Mesenchymal stem cell (in vitro differentiated cells and primary cell): ENCODE measurements around the gene TOP1.

Source experiments
- DNase-seq: peaks from one replicate; pipeline ENCODE4 v3.0.0-alpha.2; 2013
- H2AFZ ChIP-seq: one replicate; pipeline ENCODE4 v1.6.1; 2013; ENCODE audit warnings: low read depth, mild to moderate bottlenecking, control low read depth, inconsistent platforms, low read length, moderate library complexity
- H2AK5ac ChIP-seq: 2 replicates; pipeline ENCODE4 v1.6.1; 2013; ENCODE audit warnings: low read length, moderate library complexity, mild to moderate bottlenecking, inconsistent platforms; ENCODE audit not compliant: severe bottlenecking
- H2BK120ac ChIP-seq: one replicate; pipeline ENCODE4 v1.6.1; 2013; ENCODE audit warnings: low read depth, mild to moderate bottlenecking, inconsistent platforms, low read length, moderate library complexity
- H2BK12ac ChIP-seq, 2 experiments: one replicate each; pipeline ENCODE4 v1.6.1; 2013; ENCODE audit warnings: inconsistent platforms in 2 of 2, low read length in 2 of 2, mild to moderate bottlenecking in 2 of 2, moderate library complexity in 2 of 2, control low read depth in 1 of 2
- H2BK15ac ChIP-seq: one replicate; pipeline ENCODE4 v1.6.1; 2013; ENCODE audit warnings: mild to moderate bottlenecking, low read depth, inconsistent platforms; ENCODE audit not compliant: poor library complexity, severe bottlenecking
- H2BK5ac ChIP-seq: 2 replicates; pipeline ENCODE4 v1.6.1; 2013; ENCODE audit warnings: low read depth, mild to moderate bottlenecking, low read length, control low read depth, inconsistent platforms; ENCODE audit not compliant: poor library complexity, severe bottlenecking
- H3K14ac ChIP-seq, 2 experiments: one replicate each; pipeline ENCODE4 v1.6.1; 2013; ENCODE audit warnings: inconsistent platforms in 2 of 2, low read length in 2 of 2, control low read depth in 1 of 2, mild to moderate bottlenecking in 1 of 2, moderate library complexity in 1 of 2
- H3K18ac ChIP-seq, 2 experiments: one replicate each; pipeline ENCODE4 v1.6.1; 2013; ENCODE audit warnings: inconsistent platforms in 2 of 2, low read length in 2 of 2, control low read depth in 1 of 2, low read depth in 1 of 2, mild to moderate bottlenecking in 1 of 2
- H3K23ac ChIP-seq, 2 experiments: one replicate each; pipeline ENCODE4 v1.6.1; 2013; ENCODE audit warnings: inconsistent platforms in 2 of 2, low read length in 2 of 2, mild to moderate bottlenecking in 2 of 2, moderate library complexity in 2 of 2, control low read depth in 1 of 2
- H3K27ac ChIP-seq: 2 replicates; pipeline ENCODE4 v1.5.1; 2013; ENCODE audit warnings: mild to moderate bottlenecking, moderate library complexity, low read length, control low read depth, inconsistent platforms; ENCODE audit not compliant: poor library complexity, severe bottlenecking
- H3K27me3 ChIP-seq, 2 experiments: 2 replicates each; pipeline versions ENCODE4 v1.6.1 to v1.7.0; 2013; ENCODE audit warnings: low read length in 2 of 2, mild to moderate bottlenecking in 2 of 2, moderate library complexity in 2 of 2, control low read depth in 1 of 2, inconsistent platforms in 1 of 2; ENCODE audit not compliant: control insufficient read depth in 1 of 2, insufficient read depth in 1 of 2
- H3K36me3 ChIP-seq, 2 experiments: 2 replicates each; pipeline versions ENCODE4 v1.6.1 to v1.7.0; 2013; ENCODE audit warnings: low read length in 2 of 2, control low read depth in 1 of 2, inconsistent platforms in 1 of 2, low read depth in 1 of 2, mild to moderate bottlenecking in 1 of 2; ENCODE audit not compliant: insufficient read depth in 2 of 2, control insufficient read depth in 1 of 2
- H3K4ac ChIP-seq, 2 experiments: one replicate each; pipeline ENCODE4 v1.6.1; 2013; ENCODE audit warnings: inconsistent platforms in 2 of 2, low read length in 2 of 2, mild to moderate bottlenecking in 2 of 2, moderate library complexity in 2 of 2, control low read depth in 1 of 2, low read depth in 1 of 2
- H3K4me1 ChIP-seq: 2 replicates; pipeline ENCODE4 v1.6.1; 2013; ENCODE audit warnings: low read depth, low read length, control low read depth; ENCODE audit not compliant: control insufficient read depth, insufficient read depth
- H3K4me2 ChIP-seq: 2 replicates; pipeline ENCODE4 v1.6.1; 2013; ENCODE audit warnings: low read length, mild to moderate bottlenecking, inconsistent platforms; ENCODE audit not compliant: poor library complexity, severe bottlenecking
- H3K4me3 ChIP-seq, 2 experiments: 2 replicates each; pipeline versions ENCODE4 v1.5.1 to v1.7.0; 2013; ENCODE audit warnings: low read length in 2 of 2, mild to moderate bottlenecking in 2 of 2, control low read depth in 1 of 2, low read depth in 1 of 2; ENCODE audit not compliant: insufficient read depth in 1 of 2
- H3K79me1 ChIP-seq: replicated peaks from 2 replicates; pipeline ENCODE4 v1.6.1; 2013; ENCODE audit warnings: mild to moderate bottlenecking, control low read depth, low read length, inconsistent platforms; ENCODE audit not compliant: poor library complexity, severe bottlenecking
- H3K9ac ChIP-seq: 2 replicates; pipeline ENCODE4 v1.7.0; 2013; ENCODE audit warnings: mild to moderate bottlenecking, low read length, moderate library complexity
- H3K9me3 ChIP-seq: 2 replicates; pipeline ENCODE4 v1.7.0; 2013; ENCODE audit warnings: mild to moderate bottlenecking, low read length; ENCODE audit not compliant: control insufficient read depth
- H4K8ac ChIP-seq: one replicate; pipeline ENCODE4 v1.6.1; 2013; ENCODE audit warnings: inconsistent platforms, mild to moderate bottlenecking, low read length, moderate library complexity
- H4K91ac ChIP-seq: one replicate; pipeline ENCODE4 v1.6.1; 2013; ENCODE audit warnings: mild to moderate bottlenecking, low read length, inconsistent platforms
- WGBS: methylation state at CpG from one replicate; pipeline ENCODE4 v1.1.7; 2013; ENCODE audit warnings: mixed read lengths; 5-methylcytosine and 5-hydroxymethylcytosine counted together

TOP1 gene

DNA sequence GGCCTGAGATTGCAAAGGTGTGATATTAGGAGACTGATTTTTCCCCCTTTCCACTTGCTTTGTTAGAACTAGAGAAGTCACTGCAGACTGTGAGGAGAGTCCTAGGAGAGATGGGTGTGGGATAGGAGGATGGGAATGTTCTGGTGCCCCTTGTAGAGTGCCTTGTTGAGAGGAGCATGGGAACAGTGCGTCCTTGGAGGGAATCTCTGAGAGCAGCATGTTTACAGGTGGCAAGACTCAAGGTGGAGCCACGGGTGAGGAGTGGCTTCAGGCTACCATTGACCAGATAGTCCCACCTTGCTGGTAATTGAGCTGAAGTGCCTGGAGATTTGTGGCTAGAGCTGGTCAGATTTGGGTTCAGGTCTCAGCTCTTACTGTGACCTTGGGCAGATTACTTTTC lies 114.7 kb downstream of the TOP1 start:
- Histone ChIP-seq H3K27ac (no peak overlapping the region), H2BK5ac (no peak overlapping the region), H3K36me3 (peaks cover 0 to 15% of the 10 kb centered on the region in 2 experiments), H3K9me3 (no peaks in the 10 kb centered on the region), H3K18ac (no peak overlapping the region), H3K9ac (no peak overlapping the region), H3K27me3 (no peaks in the 10 kb centered on the region), H3K4me1 (peaks cover 43% of the 10 kb centered on the region), H2AFZ (no peak overlapping the region), H2BK15ac (no peak overlapping the region), H3K4ac (no peak overlapping the region), H2AK5ac (no peak overlapping the region), H3K4me3 (no peak overlapping the region), H3K79me1 (peaks cover 7% of the 10 kb centered on the region), H3K4me2 (no peak overlapping the region), H3K23ac (no peak overlapping the region), H4K8ac (no peak overlapping the region), H3K14ac (peak overlapping the region in 1 of 2 experiments; percentile 19), H4K91ac (no peak overlapping the region), H2BK12ac (no peak overlapping the region), H2BK120ac (no peak overlapping the region)
- WGBS, result 97% methylated on average over 2 of the region's 2 CpGs
- DNase-seq, result no peak

DNA sequence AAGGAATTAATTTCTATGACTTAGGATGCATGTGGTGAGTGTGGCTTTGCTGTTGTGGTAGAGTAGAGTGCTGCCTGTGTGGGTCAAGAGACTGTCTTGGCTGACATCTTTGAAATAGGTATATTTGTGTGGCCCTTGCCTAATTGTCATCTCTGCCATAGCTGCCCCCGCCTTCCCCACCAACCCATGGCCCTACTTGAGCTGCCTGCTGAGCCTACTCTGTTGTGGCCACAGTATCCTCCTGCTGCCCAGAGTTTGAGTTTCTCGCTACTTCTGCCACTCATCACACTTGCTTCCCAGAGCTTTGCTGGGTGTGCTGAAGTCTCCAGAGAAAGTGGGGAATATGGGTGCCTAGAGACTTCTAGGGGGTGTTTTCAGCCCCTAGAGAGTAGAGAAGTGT lies 116.7 kb downstream of the TOP1 start:
- H2BK120ac ChIP-seq, result no peak overlapping the region
- H2AK5ac ChIP-seq, result no peak overlapping the region
- H3K18ac ChIP-seq, result no peak overlapping the region
- no peak overlapping the region for H3K4ac ChIP-seq
- no peaks in the 10 kb centered on the region for H3K27me3 ChIP-seq
- no peak overlapping the region for H3K4me3 ChIP-seq
- no peak overlapping the region for H2BK15ac ChIP-seq
- H2AFZ ChIP-seq, result no peak overlapping the region
- no peak overlapping the region for H2BK5ac ChIP-seq
- H3K9me3 ChIP-seq, result no peaks in the 10 kb centered on the region
- H3K79me1 ChIP-seq, result peaks cover 12% of the 10 kb centered on the region
- H3K23ac ChIP-seq, result no peak overlapping the region
- 100% methylated on average over 1 of the region's 2 CpGs for WGBS
- H3K9ac ChIP-seq, result no peak overlapping the region
- no peak overlapping the region for H2BK12ac ChIP-seq
- no peak overlapping the region for H3K4me2 ChIP-seq
- H4K8ac ChIP-seq, result no peak overlapping the region
- DNase-seq, result no peak
- H3K36me3 ChIP-seq, result peaks cover 0 to 13% of the 10 kb centered on the region in 2 experiments
- H4K91ac ChIP-seq, result no peak overlapping the region
- peaks cover 34% of the 10 kb centered on the region for H3K4me1 ChIP-seq
- no peak overlapping the region for H3K14ac ChIP-seq
- no peak overlapping the region for H3K27ac ChIP-seq

DNA sequence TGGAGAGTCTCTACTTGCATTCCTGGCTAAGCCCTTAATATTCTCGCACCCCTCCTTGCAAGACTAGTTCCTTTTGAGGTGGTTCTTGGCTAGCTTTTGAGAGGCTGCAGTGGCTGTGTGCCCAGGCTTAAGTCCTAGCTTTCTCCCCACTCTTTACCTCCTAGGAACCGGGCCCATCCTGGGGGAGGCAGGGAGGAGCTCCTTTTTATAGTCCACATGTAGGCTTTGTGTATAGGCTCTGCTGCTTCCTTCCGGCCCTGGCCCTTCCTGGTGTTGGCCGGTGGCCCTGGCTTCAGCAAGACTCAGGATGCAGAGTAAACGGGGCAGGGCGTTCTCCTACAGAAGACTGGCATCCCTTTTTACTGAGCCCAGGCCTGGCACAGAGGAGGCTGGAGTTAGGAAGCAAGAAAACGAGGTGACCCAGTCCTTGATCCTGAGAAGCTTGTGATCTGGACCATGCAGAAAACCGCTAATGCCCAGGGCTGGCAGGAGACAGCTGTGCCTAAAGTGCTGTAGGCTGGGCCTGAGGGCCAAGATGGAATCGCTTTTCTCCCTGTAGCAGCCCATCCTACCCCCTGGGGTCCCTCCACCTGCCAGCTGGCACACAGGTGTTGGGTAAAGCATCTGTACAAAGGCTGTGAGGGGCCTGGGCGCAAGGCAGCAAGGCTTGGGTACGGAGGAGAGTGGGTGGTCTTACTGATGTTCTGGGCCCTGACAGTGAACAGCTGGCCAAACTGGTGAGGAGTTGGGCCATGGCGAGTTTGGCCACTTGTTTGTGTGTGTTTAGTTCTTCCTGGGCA lies 117.4 kb downstream of the TOP1 start:
- H3K9me3 ChIP-seq, result no peaks in the 10 kb centered on the region
- no peak overlapping the region for H4K8ac ChIP-seq
- H3K27ac ChIP-seq, result no peak overlapping the region
- H4K91ac ChIP-seq, result no peak overlapping the region
- H3K4ac ChIP-seq, result no peak overlapping the region
- H2BK5ac ChIP-seq, result no peak overlapping the region
- no peak overlapping the region for H3K14ac ChIP-seq
- no peak overlapping the region for H2AFZ ChIP-seq
- H2BK12ac ChIP-seq, result no peak overlapping the region
- 95% methylated on average over 10 of the region's 12 CpGs for WGBS
- no peak for DNase-seq
- no peak overlapping the region for H3K23ac ChIP-seq
- peaks cover 29% of the 10 kb centered on the region for H3K4me1 ChIP-seq
- H3K4me3 ChIP-seq, result no peak overlapping the region
- H3K18ac ChIP-seq, result no peak overlapping the region
- no peak overlapping the region for H3K4me2 ChIP-seq
- H2BK15ac ChIP-seq, result no peak overlapping the region
- no peak overlapping the region for H3K9ac ChIP-seq
- no peaks in the 10 kb centered on the region for H3K27me3 ChIP-seq
- H2BK120ac ChIP-seq, result no peak overlapping the region
- no peak overlapping the region for H2AK5ac ChIP-seq
- H3K79me1 ChIP-seq, result peaks cover 14% of the 10 kb centered on the region
- peaks cover 0 to 12% of the 10 kb centered on the region in 2 experiments for H3K36me3 ChIP-seq

DNA sequence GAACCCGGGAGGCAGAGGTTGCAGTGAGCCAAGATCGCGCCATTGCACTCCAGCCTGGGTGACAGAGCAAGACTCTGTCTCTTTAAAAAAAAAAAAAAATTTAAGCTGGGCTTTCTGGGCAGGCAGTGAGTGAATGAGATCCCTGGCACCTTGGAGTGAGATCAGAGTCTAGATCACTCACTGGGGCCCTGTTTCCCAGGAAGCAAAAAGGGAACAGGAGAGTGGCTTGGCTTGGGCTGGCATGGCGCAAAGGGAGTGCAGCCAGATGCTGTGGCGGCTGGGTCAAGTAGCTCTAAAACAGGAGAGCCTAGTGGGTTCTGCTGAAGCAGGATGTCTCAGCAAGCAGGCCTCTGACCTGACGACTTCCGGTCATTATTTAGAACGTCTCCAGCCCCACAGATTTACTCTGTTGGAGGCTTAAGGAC lies 119.2 kb downstream of the TOP1 start:
- Histone ChIP-seq H3K9ac (no peak overlapping the region), H3K14ac (peak overlapping the region in 1 of 2 experiments; percentile 26), H4K91ac (no peak overlapping the region), H2AK5ac (no peak overlapping the region), H2BK120ac (no peak overlapping the region), H3K79me1 (peaks cover 21% of the 10 kb centered on the region), H3K4ac (no peak overlapping the region), H2BK12ac (no peak overlapping the region), H3K9me3 (no peaks in the 10 kb centered on the region), H3K4me3 (no peak overlapping the region), H2BK15ac (no peak overlapping the region), H2BK5ac (no peak overlapping the region), H3K18ac (no peak overlapping the region), H3K4me2 (no peak overlapping the region), H3K36me3 (peaks cover 0 to 16% of the 10 kb centered on the region in 2 experiments), H3K23ac (no peak overlapping the region), H2AFZ (no peak overlapping the region), H3K27me3 (no peaks in the 10 kb centered on the region), H3K4me1 (peaks cover 27% of the 10 kb centered on the region), H3K27ac (no peak overlapping the region), H4K8ac (no peak overlapping the region)
- WGBS, result 77% methylated on average over 8 of the region's 8 CpGs
- DNase-seq, result no peak
